ENCODE data around the gene CLDN6.
A peak's percentile ranks its signal among the peaks of the same experiment; 100 is the strongest.

Gene CLDN6

GRCh38 chr16:3051009-3051408, 33.0 kb upstream of the CLDN6 start:
- no peak for DNase-seq

GRCh38 chr16:3050487-3050886, 32.5 kb upstream of the CLDN6 start:
- no peak for DNase-seq

- DNase-seq, result no peak
Measured at GRCh38 chr16:3049921-3050481, 32.0 kb upstream of the CLDN6 start.

- no peak for DNase-seq
Measured at GRCh38 chr16:3047387-3047720, 29.4 kb upstream of the CLDN6 start.

GRCh38 chr16:3046641-3047386, 28.8 kb upstream of the CLDN6 start:
- DNase-seq, result no peak

- DNase-seq, result peak; percentile 55 to 63
Measured at GRCh38 chr16:3045758-3046640, 28.0 kb upstream of the CLDN6 start, which contains the start of gene MMP25. Gene MMP25, plus strand, starts transcription at chr16:3046561. Its CDS starts 357 bp downstream, at chr16:3046918.

GRCh38 chr16:3044708-3045107, 26.7 kb upstream of the CLDN6 start:
- DNase-seq, result no peak

- DNase-seq, result no peak
Measured at GRCh38 chr16:3042376-3042775, 24.4 kb upstream of the CLDN6 start.

GRCh38 chr16:3038896-3039295, 20.9 kb upstream of the CLDN6 start:
- DNase-seq, result no peak

- DNase-seq, result no peak
Measured at GRCh38 chr16:3038256-3038655, 20.3 kb upstream of the CLDN6 start.

GRCh38 chr16:3036726-3037315, 18.8 kb upstream of the CLDN6 start, which contains the start of gene BICDL2:
Gene BICDL2, minus strand, starts transcription at chr16:3036944. Its CDS starts 1,448 bp downstream, at chr16:3035496.
- DNase-seq, result no peak

- DNase-seq, result no peak
Measured at GRCh38 chr16:3035972-3036725, 18.2 kb upstream of the CLDN6 start.

- no peak for DNase-seq
Measured at GRCh38 chr16:3035289-3035971, 17.4 kb upstream of the CLDN6 start.

- DNase-seq, result no peak
Measured at GRCh38 chr16:3032624-3033023, 14.6 kb upstream of the CLDN6 start.

- DNase-seq, result no peak
Measured at GRCh38 chr16:3030222-3031212, 12.5 kb upstream of the CLDN6 start.

GRCh38 chr16:3029491-3030221, 11.7 kb upstream of the CLDN6 start:
- DNase-seq, result no peak

GRCh38 chr16:3028716-3029319, 10.8 kb upstream of the CLDN6 start:
- DNase-seq, result no peak

- peak; percentile 75 to 93 for DNase-seq
Measured at GRCh38 chr16:3027983-3028715, 10.2 kb upstream of the CLDN6 start.

- DNase-seq, result no peak
Measured at GRCh38 chr16:3027489-3027795, 9.5 kb upstream of the CLDN6 start.

Measured in inflammatory macrophage treated with lipopolysaccharide for 1 hour (primary cell).